ENCODE results near the gene OGFR.

GRCh38 chr20:62843656-62844055, 39.0 kb downstream of the OGFR start:
- TF ChIP-seq POLR2A (IDR thresholded peaks at IDR 0.05) (no peak), CTCF (IDR thresholded peaks at IDR 0.05) (no peak)
